Choroid plexus epithelial cell (primary cell): Measurements from ENCODE around the gene FNIP2.

ENCODE experiments used
- DNase-seq: peaks from one replicate; pipeline ENCODE4 v3.0.0-alpha.2; 2010; ENCODE audit warnings: low read depth
- H3K4me3 ChIP-seq: 2 replicates; pipeline ENCODE4 v1.5.1; 2011; ENCODE audit warnings: low read depth, mild to moderate bottlenecking, control low read depth, low read length, moderate library complexity
- TF ChIP-seq, protein P1 (sequence below): conservative IDR thresholded peaks from 2 replicates; pipeline ENCODE4 v1.5.1; 2011; ENCODE audit warnings: low read depth, mild to moderate bottlenecking, control low read depth, inconsistent platforms, low read length, moderate library complexity

The FNIP2 gene

DNA sequence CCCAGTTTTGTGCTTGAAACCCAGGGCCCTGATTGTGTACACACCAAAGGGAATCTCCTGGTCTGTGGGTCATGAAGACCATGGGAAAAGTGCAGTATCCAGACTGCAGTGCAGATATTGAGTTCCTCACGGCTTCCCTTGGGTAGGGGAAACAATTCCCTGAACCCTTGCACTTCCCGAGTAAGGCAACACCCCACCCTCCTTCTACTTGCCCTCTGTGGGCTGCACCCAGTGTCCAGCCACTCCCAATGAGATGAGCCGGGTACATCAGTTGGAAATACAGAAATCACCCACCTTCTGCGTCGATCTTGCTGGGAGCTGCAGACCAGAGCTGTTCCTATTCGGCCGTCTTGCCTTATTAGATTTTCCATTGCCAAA, 134.2 kb downstream of the FNIP2 start:
- TF ChIP-seq, protein P1, sequence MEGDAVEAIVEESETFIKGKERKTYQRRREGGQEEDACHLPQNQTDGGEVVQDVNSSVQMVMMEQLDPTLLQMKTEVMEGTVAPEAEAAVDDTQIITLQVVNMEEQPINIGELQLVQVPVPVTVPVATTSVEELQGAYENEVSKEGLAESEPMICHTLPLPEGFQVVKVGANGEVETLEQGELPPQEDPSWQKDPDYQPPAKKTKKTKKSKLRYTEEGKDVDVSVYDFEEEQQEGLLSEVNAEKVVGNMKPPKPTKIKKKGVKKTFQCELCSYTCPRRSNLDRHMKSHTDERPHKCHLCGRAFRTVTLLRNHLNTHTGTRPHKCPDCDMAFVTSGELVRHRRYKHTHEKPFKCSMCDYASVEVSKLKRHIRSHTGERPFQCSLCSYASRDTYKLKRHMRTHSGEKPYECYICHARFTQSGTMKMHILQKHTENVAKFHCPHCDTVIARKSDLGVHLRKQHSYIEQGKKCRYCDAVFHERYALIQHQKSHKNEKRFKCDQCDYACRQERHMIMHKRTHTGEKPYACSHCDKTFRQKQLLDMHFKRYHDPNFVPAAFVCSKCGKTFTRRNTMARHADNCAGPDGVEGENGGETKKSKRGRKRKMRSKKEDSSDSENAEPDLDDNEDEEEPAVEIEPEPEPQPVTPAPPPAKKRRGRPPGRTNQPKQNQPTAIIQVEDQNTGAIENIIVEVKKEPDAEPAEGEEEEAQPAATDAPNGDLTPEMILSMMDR = no peak
- no peak for DNase-seq
- H3K4me3 ChIP-seq = no peak overlapping the region

DNA sequence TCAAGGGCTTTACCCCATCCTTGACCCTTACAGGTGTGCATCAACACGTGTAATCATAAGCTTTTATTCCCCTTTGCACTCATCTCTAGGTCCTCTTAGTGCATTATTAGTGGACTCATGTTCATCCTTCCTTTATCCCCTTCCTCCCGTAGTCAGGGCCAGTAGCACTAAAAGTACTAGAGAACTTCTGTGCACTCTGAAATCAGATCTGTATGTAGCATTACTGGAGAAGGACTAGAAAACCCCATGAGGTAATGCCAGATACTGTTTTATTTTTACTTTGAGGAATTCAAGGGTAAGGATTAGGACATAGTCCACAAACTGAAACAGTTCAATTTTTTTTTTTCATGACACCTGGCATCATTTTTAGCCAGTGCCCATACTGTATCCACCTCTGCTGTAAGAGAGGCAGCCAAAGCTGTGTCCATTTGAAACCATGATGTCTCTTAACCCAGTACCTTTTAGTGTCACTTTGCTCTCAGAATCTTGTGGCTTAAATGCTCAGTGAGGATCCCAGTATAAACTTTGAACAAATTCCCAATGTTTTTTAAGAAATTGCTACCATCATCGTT, 134.7 kb downstream of the FNIP2 start:
- DNase-seq = peak; percentile 58
- TF ChIP-seq, protein P1 = no peak
- no peak overlapping the region for H3K4me3 ChIP-seq

DNA sequence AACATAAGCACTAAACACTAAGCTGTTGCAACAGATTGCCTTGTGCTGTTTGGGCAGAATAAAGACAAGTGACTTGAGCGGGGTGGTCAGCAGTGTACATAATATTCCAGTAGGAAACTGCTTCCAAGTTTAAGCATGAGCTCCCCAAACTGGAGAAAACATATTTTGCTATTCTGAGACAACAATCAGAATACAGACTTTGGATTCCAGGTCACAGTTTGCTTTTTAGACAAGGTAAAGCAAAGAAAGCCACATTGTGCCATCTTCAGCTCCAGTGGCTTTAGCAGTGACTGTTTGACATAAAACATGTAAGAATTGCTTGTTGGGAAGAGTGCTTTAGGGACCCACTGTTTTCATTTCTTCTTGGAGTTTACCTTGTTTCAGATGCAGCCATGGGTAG, 136.0 kb downstream of the FNIP2 start:
- TF ChIP-seq, protein P1 = no peak
- no peak for DNase-seq
- H3K4me3 ChIP-seq = no peak overlapping the region

DNA sequence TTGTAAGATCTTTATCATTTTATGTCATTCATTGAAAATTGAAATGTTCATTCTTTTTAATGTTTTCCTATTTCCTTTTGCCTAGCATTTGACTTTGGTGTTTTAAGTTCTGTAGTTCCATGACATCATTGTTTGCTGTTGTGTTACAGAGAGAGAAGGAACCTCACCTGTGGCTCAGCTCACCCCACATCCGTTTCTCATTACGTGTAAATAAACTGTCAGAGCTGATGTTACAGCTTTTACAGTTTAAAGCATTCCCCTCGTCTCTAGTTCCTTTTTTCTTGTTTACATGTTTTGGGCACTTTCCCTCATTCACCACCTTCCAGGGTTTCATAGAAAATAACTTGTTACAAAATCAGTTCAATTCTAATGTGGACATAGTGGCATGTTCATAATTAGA, 137.2 kb downstream of the FNIP2 start:
- TF ChIP-seq, protein P1 = no peak
- H3K4me3 ChIP-seq = no peak overlapping the region
- no peak for DNase-seq

DNA sequence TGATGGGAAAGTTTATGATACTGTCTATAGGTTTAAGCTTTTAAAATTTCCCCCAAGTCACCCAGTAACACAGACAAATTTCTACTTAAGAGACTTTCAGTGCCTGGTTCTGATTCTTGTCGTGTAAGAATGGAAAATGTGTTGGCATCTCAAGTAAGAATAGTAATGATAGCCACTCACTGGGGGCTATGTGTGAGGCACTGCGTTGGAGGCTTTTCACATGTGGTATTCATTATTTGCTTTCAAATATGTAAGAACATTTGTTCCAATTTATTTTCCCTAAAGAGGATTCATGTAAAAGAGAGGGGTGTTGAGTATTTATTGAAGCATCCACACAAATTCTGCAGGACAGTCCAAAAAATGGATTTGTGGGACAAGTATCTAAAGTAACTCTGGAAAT, 143.6 kb downstream of the FNIP2 start:
- TF ChIP-seq, protein P1 = no peak
- no peak for DNase-seq

DNA sequence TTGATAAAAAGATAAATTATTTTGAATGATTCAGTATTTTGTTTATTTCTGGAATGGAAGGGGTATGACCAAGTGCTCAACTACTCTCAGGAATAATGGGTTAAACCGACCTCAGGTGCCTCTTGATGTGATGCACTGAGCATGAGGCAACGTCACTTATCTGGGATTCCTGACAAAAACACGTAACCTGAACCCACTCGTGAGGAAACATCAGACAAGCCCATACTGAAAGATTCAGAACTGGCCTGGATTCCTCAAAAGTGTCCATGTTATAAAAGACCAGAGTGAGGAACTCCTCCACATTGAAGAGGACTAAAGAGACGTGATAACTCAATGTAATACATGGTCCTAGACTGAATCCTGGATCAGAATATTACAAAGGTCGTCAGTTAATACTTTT, 144.0 kb downstream of the FNIP2 start:
- TF ChIP-seq, protein P1 = no peak
- DNase-seq = peak; percentile 29
- H3K4me3 ChIP-seq = no peak overlapping the region

More for the DNA sequence above, 143.6 kb downstream of the FNIP2 start:
- no peak overlapping the region for H3K4me3 ChIP-seq

DNA sequence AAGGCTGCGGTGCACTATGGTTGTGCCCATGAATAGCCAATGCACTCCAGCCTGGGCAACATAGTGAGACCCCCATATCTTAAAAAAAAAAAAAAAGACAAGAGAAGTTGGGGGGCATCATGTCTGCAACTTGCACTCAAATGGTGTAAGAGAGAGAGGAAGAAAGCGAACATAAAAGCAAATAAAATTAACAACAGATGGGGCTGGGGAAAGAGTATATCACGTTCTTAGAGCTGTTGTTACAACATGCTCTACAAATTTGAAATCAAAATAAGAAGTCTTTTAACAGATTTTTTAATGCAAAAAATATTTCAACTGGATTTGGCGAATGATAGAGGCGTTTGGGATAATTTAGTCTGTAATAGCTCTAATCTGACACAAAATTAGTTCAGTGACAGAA, 144.9 kb downstream of the FNIP2 start:
- no peak for DNase-seq
- H3K4me3 ChIP-seq = no peak overlapping the region
- TF ChIP-seq, protein P1 = no peak
